ENCODE results near the gene PCDHGC4. TPM values are rescaled to one million over a fixed set of nuclear protein-coding genes. Genes with fewer than 3 reads are reported as not detected.

The PCDHGC4 gene
- total RNA-seq, 2 donors from 2014 or later, result 3.8 to 4.1 TPM

DNA sequence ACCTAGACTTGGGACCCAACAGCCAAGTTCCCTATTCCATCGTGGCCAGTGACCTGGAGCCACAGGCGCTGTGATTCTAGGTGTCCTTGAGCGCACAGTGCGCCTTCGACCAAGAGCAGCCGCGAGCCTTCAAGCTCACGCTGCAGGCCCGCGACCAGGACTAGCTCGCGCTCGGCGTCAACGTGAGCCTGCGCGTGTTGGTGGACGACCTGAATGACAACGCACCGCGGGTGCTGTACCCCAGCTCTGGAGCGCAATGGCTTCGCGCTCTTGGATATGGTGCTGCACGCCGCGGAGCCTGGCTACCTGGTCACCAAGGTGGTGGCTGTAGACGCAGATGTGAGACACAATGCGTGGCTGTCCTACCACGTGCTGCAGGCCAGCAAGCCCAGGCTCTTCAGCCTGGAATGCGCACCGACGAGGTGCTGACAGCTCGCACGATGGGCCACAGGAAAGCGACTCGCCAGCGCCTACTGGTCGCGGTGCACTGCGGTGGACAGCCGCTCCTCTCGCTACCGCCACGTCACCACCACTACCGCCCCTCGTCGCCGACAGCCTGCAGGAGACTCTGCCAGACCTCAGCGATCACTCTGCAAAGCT, 43.2 kb upstream of the PCDHGC4 start:
- Histone ChIP-seq H3K36me3 (no peaks in the 10 kb centered on the region), H3K4me3 (no peak overlapping the region), H3K27me3 (replicated peaks; ENCODE audit: insufficient read depth) (no peaks in the 10 kb centered on the region), H3K4me1 (replicated peaks) (no peaks in the 10 kb centered on the region), H3K9me3 (no peaks in the 10 kb centered on the region), H3K27ac (no peak overlapping the region)
- intact Hi-C loops (cut with DNase I), result no loop called here
- no peak for TF ChIP-seq CTCF (IDR thresholded peaks at IDR 0.05)
- no peak for TF ChIP-seq POLR2AphosphoS5 (IDR thresholded peaks at IDR 0.05)
- TF ChIP-seq POLR2A (IDR thresholded peaks at IDR 0.05), result no peak
- WGBS, result 40% methylated on average over 36 of the region's 50 CpGs
- DNase-seq (ENCODE audit: low spot score), result no peak

DNA sequence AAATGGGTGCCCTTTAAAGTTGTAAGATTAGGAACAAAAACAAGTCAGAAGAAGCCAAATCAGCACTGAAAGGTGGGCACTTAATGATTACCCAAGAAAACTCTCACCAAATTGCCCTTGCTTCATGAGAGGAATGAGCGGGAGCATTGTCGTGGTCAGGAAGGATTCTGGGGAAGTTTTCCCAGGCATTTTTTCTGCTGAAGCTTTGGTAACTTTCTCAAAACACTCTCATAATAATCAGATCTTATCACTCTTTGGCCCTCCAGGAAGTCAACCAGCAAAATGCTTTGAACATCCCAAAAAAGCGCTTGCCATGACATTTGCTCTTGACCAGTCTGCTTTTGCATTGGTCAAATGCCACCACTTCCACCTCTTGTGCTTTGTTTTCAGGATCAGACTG, 19.5 kb upstream of the PCDHGC4 start:
- Histone ChIP-seq H3K4me1 (replicated peaks) (no peaks in the 10 kb centered on the region), H3K27me3 (replicated peaks; ENCODE audit: insufficient read depth) (no peaks in the 10 kb centered on the region), H3K9me3 (no peaks in the 10 kb centered on the region), H3K36me3 (no peaks in the 10 kb centered on the region), H3K4me3 (no peak overlapping the region), H3K27ac (no peak overlapping the region)
- intact Hi-C loops (cut with DNase I), result no loop called here
- DNase-seq (ENCODE audit: low spot score), result no peak
- 90% methylated on average over 3 of the region's 3 CpGs for WGBS
- TF ChIP-seq POLR2AphosphoS5 (IDR thresholded peaks at IDR 0.05), result no peak
- TF ChIP-seq CTCF (IDR thresholded peaks at IDR 0.05), result no peak
- TF ChIP-seq POLR2A (IDR thresholded peaks at IDR 0.05), result no peak

DNA sequence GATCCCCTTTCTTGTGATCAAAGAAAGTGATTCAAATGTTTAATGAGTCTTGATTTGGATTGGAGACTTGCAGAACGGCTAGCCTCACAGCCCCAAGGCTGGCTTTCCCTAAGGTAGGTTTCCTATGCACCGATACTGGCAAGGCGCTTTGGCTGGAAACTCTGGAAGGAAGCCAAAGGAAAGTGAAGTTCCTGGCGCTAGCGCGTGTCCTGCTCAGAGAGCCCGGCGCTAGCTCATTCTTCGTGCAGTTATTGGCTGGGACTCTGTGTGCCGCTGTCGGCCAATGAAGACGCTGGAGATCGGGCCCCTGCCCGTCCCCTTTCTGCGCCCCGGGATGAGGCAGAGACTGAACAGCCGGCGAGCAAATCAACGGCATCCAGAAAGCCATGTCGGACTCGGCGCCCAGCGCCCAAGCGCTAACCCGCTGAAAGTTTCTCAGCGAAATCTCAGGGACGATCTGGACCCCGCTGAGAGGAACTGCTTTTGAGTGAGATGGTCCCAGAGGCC, 9.2 kb upstream of the PCDHGC4 start, which contains the start of gene PCDHGC3:
TSS of gene PCDHGC3 (plus strand) at position 342 of the 507 bp plus-strand sequence. CDS start at position 493, 151 bp downstream.
- no peaks in the 10 kb centered on the region for H3K36me3 ChIP-seq
- peak within 1 kb of the TSS; percentile 46 to 50 for H3K4me3 ChIP-seq
- H3K4me1 ChIP-seq (replicated peaks), result peaks cover 2% of the 10 kb centered on the region
- H3K27ac ChIP-seq, result peak within 1 kb of the TSS; percentile 88
- H3K9me3 ChIP-seq, result no peaks in the 10 kb centered on the region
- DNase-seq (ENCODE audit: low spot score), result peak; percentile 94
- TF ChIP-seq POLR2A (IDR thresholded peaks at IDR 0.05) (peak; percentile 56), CTCF (IDR thresholded peaks at IDR 0.05) (peak in 3 of 4 experiments; percentile 46 to 62 (median 59)), POLR2AphosphoS5 (IDR thresholded peaks at IDR 0.05) (peak; percentile 90)
- intact Hi-C loops (cut with DNase I), result loop anchor here (1.0 to 5.0 kb wide), 3 partner anchors 37 to 83 kb away; no protein-coding TSS in a partner anchor
- H3K27me3 ChIP-seq (replicated peaks; ENCODE audit: insufficient read depth), result no peaks in the 10 kb centered on the region
- WGBS, result under 1% methylated on average over 28 of the region's 28 CpGs

GRCh38 chr5:141476132-141476911, 8.5 kb upstream of the PCDHGC4 start:
- WGBS, result under 1% methylated on average over 52 of the region's 58 CpGs
- DNase-seq (ENCODE audit: low spot score), result peak; percentile 68
- no peaks in the 10 kb centered on the region for H3K36me3 ChIP-seq
- TF ChIP-seq POLR2AphosphoS5 (IDR thresholded peaks at IDR 0.05) (peak; percentile 34), CTCF (IDR thresholded peaks at IDR 0.05) (no peak), POLR2A (IDR thresholded peaks at IDR 0.05) (peak; percentile 21)
- H3K4me3 ChIP-seq, result peak overlapping the region; percentile 46 to 50
- intact Hi-C loops (cut with DNase I), result loop anchor here (2.0 to 5.0 kb wide), 2 partner anchors 36 to 82 kb away; no protein-coding TSS in a partner anchor
- peak overlapping the region; percentile 88 for H3K27ac ChIP-seq
- no peaks in the 10 kb centered on the region for H3K27me3 ChIP-seq (replicated peaks; ENCODE audit: insufficient read depth)
- peaks cover 2% of the 10 kb centered on the region for H3K4me1 ChIP-seq (replicated peaks)
- no peaks in the 10 kb centered on the region for H3K9me3 ChIP-seq
